Omental fat pad (tissue), 4 donors: ENCODE results near the gene ZNF225. TPM values are rescaled to one million over a fixed set of nuclear protein-coding genes. Genes with fewer than 3 reads are reported as not detected.
"Not testable (repeated sequence)": the region's sequence is repeated elsewhere in the genome, so short reads cannot be mapped to it uniquely, and the experiment has no call there.

Experiments
- ATAC-seq: fragments of 150-250 bp; one replicate; pipeline ENCODE4 v1.9.1; 2016; ENCODE audit warnings: mild to moderate bottlenecking, moderate library complexity; ENCODE audit not compliant: low FRiP score
- DNase-seq: peaks from one replicate; pipeline ENCODE4 v3.0.0-alpha.2; 2019; ENCODE audit warnings: low spot score
- total RNA-seq, 4 donors: library from RNA; depleted of rRNA; stranded (reverse); fragments of >200 nt; gene quantifications; one replicate each; pipeline ENCODE4 v1.1.0, GENCODE V29; 2016
- TF ChIP-seq, protein P1 (sequence below), 3 donors: fragments of 450-650 bp; IDR thresholded peaks; one replicate each; pipeline ENCODE4 v1.5.1; 2016 to 2017; ENCODE audit warnings: antibody characterized with exemption in 3 of 3, mild to moderate bottlenecking in 3 of 3, moderate library complexity in 2 of 3

ZNF225 gene
- total RNA-seq, 4 donors from 2014 or later = 1.8 to 5.5 (median 2.7) TPM

- ATAC-seq (no peak), DNase-seq (no peak)
- TF ChIP-seq, protein P1, sequence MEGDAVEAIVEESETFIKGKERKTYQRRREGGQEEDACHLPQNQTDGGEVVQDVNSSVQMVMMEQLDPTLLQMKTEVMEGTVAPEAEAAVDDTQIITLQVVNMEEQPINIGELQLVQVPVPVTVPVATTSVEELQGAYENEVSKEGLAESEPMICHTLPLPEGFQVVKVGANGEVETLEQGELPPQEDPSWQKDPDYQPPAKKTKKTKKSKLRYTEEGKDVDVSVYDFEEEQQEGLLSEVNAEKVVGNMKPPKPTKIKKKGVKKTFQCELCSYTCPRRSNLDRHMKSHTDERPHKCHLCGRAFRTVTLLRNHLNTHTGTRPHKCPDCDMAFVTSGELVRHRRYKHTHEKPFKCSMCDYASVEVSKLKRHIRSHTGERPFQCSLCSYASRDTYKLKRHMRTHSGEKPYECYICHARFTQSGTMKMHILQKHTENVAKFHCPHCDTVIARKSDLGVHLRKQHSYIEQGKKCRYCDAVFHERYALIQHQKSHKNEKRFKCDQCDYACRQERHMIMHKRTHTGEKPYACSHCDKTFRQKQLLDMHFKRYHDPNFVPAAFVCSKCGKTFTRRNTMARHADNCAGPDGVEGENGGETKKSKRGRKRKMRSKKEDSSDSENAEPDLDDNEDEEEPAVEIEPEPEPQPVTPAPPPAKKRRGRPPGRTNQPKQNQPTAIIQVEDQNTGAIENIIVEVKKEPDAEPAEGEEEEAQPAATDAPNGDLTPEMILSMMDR (IDR thresholded peaks at IDR 0.05) = no peak
These were observed 688 bp downstream of the ZNF225 start for GRCh38 chr19:44113784-44114390.

DNA sequence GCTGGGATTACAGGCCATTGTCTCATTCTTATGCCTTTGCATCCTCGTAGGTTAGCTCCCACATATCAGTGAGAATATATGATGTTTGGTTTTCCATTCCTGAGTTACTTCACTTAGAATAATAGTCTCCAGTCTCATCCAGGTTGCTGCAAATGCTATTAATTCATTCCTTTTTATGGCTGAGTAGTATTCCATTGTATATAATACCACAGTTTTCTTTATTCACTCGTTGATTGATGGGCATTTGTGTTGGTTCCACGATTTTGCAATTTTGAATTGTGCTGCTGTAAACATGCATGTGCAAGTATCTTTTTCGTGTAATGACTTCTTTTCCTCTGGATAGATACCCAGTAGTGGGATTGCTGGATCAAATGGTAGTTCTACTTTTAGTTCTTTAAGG, 8.0 kb downstream of the ZNF225 start:
- ATAC-seq, DNase-seq: not testable (repeated sequence)

DNA sequence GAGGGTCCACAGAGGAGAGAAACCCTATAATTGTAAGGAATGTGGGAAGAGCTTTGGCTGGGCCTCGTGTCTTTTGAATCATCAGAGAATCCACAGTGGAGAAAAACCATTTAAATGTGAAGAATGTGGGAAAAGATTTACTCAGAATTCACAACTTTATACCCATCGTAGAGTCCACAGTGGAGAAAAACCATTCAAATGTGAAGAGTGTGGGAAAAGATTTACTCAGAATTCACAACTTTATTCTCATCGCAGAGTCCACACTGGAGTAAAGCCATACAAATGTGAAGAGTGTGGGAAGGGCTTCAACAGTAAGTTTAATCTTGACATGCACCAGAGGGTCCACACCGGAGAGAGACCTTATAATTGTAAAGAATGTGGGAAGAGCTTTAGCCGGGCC, 18.8 kb downstream of the ZNF225 start:
- ATAC-seq (no peak), DNase-seq (no peak)
- TF ChIP-seq, protein P1 (IDR thresholded peaks at IDR 0.05) = no peak

- TF ChIP-seq, protein P1 (IDR thresholded peaks at IDR 0.05) = no peak
- DNase-seq (peak; percentile 57), ATAC-seq (peak; percentile 92)
These were observed 28.2 kb downstream of the ZNF225 start, which contains the start of gene ZNF234 for GRCh38 chr19:44141191-44142058. Gene ZNF234, plus strand, starts transcription at chr19:44141554. Its CDS starts 3,079 bp downstream, at chr19:44144633.

GRCh38 chr19:44142059-44142433, 28.8 kb downstream of the ZNF225 start:
- ATAC-seq (peak; percentile 23), DNase-seq (no peak)
- TF ChIP-seq, protein P1 (IDR thresholded peaks at IDR 0.05) = no peak

GRCh38 chr19:44149776-44150175, 36.6 kb downstream of the ZNF225 start:
- ATAC-seq (no peak), DNase-seq (no peak)
- TF ChIP-seq, protein P1 (IDR thresholded peaks at IDR 0.05) = no peak

GRCh38 chr19:44151491-44151890, 38.3 kb downstream of the ZNF225 start:
- DNase-seq (no peak), ATAC-seq (no peak)
- TF ChIP-seq, protein P1 (IDR thresholded peaks at IDR 0.05) = no peak
